ENCODE data around the gene TEX264.
A peak's percentile ranks its signal among the peaks of the same experiment; 100 is the strongest.
"Not testable (repeated sequence)": the region's sequence is repeated elsewhere in the genome, so short reads cannot be mapped to it uniquely, and the experiment has no call there.

TEX264 gene, protein sequence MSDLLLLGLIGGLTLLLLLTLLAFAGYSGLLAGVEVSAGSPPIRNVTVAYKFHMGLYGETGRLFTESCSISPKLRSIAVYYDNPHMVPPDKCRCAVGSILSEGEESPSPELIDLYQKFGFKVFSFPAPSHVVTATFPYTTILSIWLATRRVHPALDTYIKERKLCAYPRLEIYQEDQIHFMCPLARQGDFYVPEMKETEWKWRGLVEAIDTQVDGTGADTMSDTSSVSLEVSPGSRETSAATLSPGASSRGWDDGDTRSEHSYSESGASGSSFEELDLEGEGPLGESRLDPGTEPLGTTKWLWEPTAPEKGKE

DNA sequence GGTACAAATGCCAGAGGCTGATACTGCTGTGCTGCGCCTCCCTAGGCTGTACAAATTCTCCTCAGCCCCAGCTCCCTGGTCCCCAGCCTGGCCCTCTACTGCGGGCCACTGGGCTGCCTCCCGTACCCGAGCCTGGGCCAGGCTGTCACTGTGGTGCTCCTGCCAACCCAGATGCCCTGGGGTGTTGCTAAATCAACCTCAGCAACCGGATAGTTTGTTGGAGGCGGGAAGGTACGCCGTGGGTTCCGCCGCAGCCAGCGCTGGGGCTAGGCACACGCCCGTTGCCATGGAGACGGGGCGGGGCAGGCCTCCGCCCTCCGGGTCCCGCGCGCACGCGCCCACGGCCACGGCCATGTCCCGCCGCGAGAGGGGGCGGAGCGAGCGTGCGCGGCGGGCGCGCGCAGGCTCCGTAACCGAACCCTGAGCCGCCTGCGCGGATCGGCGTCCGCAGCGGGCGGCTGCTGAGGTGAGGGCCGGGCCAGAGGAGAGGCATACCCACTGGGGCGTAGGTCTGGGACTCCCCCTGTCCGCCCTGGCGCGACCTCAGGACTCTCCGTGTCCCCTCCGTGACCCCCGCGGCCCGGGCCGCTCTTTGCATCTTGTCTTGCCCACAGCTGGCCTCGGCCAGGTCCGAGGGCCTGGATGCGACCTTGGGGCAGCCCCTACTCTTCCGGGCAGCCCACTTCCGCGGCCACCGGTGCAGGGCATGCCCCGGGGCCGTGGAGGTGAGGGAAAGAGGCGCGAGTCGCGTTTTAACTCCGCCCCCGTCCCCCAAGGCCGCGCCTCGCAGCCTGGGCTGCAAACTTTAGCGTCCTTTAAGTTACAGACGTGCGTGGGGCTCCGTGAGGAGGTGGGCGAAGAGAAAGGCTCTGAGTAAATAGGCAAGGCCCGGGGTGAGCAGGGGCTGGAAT, at the start of gene TEX264:
Gene TEX264 (plus strand): TSS at position 430 of the 911 bp plus-strand sequence. CDS start 3,053 bp downstream, outside the sequence.
- peak in 54 of 56 donors; percentile 38 to 90 (median 74) for DNase-seq

DNA sequence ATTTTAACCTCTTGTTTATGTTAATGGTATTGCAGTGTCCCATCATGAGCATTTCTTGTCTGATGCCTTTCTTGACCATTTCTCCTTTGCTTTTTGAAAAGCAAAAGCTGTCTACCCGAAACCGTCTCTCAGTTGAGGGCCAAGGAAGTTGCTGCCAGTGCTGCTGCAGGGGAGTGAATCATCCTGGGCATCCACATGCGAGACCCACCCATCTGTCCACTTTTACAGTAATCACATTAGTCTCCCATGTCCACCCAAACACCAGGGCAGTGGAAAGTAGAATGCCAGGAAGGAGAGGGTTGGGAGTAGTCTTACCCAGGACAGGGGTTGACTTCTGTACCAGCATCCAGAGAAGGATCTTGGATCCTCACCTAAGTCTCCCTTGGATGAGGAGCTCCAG, 48.6 kb upstream of the TEX264 start:
- DNase-seq = no peak

DNA sequence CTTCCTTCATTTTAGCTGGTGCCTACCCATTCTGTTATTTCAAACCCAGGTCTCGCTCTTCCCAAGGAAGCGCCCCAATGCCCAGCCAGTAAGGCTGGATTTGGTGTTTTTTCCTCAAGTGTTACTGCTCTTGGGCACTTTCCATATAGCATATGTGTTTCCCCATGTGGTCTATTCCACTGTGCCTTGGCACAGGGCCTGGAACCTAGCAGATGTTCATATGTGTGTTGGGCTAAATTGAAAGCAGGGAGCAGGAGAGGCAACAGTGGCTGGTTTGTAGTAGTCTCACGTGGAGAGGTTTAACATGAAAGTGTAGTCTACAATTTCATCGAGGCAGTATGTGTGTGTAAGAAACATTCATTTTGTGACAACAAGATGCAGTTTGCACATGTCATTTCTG, 48.2 kb upstream of the TEX264 start:
- DNase-seq = peak in 2 of 56 donors; percentile 7 to 10

DNA sequence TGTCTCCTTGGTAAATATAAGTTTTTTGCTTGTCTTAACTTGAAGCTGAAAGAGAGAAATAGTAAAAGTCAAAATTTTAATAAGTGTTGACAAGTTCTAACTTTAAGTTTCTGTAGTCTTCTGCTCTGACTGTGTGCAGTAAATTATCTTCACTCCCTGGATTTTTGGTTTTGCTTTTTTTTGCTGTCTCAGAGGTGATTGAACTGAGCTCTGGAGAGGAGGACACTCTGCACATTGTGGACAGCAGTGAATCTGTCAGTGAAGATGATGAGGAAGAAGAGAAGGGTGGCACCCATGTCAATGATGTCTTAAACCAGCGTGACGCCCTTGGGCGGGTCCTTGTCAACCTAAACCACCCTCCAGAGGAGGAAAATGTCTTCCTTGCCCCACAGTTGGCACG, 40.5 kb upstream of the TEX264 start:
- no peak for DNase-seq

DNA sequence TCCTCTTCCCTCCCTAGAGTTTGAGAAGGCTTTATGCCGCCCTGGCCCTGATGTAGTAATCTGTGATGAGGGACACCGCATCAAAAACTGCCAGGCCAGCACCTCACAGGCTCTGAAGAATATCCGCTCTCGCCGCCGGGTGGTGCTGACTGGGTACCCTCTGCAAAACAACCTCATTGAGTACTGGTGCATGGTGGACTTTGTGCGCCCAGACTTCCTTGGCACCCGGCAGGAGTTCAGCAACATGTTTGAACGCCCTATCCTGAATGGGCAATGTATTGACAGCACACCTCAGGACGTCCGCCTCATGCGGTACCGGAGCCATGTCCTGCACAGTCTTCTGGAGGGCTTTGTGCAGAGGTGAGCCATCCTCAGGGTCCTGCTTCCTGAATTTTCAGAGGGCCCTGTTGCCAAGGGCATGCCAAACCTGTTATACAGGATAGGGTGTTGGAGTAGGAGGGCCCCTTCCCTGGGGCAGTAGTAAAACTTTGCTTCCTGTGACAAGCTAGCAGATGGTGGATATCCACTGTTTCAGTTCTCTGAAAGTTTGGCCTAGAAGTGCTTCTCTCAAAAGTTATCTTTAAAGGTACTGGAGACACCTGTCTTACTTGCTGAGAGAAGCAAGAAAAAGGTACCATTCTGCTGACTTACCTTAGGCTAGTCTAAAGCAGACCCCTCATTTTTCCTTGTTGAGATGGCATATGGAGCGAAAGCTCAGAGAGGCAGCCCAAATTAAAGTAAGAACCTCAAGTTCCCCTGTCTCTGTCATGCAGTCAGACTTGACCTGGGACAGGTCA, 33.7 kb upstream of the TEX264 start:
- DNase-seq = no peak

DNA sequence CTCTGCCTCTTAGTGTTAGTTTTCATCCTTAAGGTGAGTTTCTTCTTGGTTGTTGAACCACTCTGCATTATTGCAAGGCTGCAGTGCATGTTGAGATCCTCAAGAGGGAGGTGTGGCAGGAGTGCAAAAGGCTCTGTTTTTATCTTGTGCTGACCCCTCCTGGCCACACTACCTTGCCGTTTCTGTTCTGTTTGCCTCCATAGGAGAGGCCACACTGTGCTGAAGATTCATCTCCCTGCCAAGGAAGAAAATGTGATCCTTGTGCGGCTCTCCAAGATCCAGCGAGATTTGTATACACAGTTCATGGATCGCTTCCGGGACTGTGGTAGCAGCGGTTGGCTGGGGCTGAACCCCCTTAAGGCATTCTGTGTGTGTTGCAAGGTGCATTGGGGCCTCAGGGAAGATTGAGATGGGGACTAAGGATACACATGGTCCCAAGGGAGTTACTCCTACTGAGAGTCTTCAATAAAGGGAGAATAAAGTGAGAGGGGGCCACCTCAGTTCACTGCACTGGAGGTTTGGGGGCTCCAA, 33.0 kb upstream of the TEX264 start:
- DNase-seq = peak in 1 of 56 donors; percentile 5

DNA sequence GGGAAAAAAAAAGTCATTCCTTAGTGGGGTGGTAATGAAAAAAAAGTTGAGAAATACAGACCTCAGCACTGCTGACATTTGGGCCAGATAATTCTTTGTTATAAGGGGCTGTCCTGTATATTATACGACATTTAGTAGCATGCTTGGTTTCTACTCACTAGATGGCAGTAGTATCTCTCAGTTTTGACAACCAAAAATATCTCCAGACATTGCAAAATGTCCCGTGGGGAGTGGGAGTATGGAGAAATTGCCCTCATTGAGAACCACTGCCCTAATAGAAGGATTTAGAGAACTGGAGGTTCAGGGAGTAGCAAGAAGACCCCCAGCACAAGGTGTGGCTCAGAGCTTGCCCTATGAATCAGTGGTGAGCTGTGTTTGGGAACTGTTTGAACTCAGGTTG, 28.6 kb upstream of the TEX264 start:
- DNase-seq = no peak

DNA sequence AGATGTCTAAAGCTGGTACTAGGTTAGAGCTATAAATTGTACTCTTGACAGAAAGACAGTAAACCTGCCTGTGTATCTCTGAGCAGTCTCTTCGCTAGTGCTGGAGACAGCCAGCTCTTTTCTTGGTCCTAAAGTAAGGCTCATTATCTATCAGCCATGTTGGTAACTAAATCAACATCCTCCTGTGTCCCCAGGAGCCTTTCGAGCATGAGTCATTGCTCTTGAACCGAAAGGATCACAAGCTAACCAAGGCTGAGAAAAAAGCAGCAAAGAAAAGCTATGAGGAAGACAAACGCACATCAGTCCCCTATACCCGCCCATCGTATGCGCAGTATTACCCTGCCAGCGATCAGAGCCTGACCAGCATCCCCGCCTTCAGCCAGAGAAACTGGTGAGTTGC, 25.0 kb upstream of the TEX264 start:
- no peak for DNase-seq

DNA sequence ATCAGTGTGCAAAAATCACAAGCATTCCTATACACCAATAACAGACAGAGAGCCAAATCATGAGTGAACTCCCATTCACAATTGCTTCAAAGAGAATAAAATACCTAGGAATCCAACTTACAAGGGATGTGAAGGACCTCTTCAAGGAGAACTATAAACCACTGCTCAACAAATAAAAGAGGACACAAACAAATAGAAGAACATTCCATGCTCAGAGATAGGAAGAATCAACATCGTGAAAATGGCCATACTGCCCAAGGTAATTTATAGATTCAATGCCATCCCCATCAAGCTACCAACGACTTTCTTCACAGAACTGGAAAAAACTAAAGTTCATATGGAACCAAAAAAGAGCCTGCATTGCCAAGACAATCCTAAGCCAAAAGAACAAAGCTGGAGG, 18.9 kb upstream of the TEX264 start:
- DNase-seq = not testable (repeated sequence)

DNA sequence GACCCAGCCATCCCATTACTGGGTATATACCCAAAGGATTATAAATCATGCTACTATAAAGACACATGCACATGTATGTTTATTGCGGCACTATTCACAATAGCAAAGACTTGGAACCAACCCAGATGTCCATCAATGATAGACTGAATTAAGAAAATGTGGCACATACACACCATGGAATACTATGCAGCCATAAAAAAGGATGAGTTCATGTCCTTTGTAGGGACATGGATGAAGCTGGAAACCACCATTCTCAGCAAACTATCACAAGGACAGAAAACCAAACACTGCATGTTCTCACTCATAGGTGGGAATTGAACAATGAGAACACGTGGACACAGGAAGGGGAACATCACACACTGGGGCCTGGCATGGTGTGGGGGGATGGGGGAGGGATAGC, 17.6 kb upstream of the TEX264 start:
- not testable (repeated sequence) for DNase-seq

DNA sequence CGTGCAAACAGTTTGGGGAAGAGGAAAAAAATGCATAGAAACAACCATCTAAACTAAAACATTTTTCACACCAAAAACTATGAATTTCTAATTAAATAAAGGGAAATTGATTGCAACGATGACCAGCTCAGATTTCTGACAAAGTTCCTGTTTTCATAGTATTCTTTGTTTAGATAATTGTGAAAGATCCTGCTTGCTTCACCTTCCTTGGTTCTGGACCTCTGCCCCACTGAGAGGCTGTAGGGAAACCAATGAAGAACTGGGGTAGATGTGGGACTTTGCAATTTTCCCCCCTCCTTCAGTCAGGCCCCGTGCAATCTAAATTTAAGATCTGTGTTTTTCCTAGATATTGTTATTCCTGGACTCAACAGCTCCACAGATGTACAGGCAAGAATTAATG, 13.8 kb upstream of the TEX264 start:
- no peak for DNase-seq

DNA sequence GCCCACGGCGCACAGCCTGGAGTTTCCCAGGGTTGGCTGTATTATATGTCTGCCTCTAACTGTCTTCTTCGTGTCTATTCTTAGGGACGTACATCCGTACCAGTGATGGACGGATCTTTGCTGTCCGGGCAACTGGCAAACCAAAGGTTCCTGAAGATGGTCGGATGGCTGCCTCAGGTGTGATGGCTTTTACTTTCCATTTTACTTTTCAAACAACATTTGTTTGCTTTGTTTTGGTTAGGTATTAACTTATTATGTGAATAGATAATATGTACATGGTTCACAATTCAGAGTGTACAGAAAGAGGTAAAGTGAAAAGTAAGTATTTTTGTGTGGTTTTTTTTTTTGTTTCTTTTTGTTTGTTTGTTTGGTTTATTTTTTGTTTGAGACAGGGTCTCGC, 11.1 kb upstream of the TEX264 start:
- no peak for DNase-seq

DNA sequence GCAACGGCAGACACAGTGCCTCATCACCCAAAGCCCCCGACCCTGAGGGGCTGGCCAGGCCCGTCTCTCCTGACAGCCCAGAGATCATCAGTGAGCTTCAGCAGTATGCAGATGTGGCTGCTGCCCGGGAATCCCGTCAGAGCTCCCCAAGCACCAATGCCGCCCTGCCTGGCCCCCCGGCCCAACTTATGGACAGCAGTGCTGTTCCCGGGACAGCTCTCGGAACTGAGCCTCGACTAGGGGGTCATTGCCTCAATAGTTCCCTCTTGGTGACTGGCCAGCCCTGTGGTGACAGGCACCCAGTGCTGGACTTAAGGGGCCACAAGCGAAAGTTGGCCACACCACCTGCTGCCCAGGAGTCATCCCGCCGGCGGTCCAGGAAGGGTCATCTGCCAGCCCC, 8.6 kb upstream of the TEX264 start:
- no peak for DNase-seq

DNA sequence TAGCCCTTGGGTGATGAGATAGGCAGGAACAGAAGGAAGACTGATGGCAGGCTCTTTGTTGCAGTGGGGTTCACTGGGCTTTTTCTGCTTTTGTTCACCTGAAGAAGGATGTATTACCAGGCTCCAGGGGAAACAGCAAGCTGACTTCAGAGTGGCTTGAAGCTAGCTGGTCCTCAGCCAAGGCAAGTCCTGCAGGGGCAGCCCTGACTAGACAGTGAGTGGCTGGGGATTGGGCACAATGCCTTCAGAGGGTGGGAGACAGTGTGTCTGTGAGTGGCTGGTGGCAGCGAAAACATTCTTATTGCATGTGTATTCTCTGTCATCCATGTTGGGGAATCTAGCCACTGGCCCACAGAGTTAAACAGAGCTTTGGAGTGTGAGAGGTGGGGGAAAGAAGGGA, 2.3 kb upstream of the TEX264 start:
- DNase-seq = no peak

DNA sequence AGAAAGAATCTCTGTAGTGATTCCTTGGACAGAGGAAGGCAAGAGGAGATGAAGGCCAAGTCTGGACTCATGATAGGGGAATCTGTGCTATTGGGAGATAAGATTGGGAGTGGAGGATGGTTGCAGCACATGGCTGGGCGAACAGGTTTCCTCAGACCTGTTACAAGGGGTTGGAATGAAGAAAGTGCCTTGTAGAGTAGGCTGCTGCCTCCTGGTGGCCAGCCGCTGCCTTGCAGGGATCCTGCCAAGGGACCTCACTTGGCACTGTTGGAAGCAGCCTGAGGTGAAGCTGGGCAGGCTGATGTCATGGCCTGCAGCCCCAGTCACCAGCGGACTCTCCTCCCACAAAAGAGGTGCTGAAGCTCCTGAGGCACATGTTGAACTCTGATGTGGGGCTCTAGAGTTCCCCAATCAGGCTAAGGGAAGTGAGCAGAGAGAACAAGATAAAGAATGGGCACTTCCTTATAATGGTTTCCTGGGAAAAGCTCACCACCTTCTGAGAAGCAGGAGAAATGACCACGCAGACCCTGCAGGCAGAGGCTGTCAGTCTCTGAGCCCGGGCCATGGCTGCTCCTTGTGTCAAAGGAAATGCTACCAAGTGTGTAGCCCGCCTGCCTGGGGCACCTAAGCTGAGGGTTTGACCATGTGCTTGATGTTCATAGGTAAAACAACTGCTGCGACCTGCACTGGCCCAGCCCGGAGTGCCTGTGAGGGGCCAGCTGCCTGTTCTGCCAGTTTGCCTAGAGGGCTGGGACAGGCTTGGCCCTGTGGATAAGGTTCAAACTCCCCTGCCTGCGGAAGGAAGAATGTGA, 1.6 kb upstream of the TEX264 start:
- DNase-seq = peak in 51 of 56 donors; percentile 8 to 88 (median 55)

DNA sequence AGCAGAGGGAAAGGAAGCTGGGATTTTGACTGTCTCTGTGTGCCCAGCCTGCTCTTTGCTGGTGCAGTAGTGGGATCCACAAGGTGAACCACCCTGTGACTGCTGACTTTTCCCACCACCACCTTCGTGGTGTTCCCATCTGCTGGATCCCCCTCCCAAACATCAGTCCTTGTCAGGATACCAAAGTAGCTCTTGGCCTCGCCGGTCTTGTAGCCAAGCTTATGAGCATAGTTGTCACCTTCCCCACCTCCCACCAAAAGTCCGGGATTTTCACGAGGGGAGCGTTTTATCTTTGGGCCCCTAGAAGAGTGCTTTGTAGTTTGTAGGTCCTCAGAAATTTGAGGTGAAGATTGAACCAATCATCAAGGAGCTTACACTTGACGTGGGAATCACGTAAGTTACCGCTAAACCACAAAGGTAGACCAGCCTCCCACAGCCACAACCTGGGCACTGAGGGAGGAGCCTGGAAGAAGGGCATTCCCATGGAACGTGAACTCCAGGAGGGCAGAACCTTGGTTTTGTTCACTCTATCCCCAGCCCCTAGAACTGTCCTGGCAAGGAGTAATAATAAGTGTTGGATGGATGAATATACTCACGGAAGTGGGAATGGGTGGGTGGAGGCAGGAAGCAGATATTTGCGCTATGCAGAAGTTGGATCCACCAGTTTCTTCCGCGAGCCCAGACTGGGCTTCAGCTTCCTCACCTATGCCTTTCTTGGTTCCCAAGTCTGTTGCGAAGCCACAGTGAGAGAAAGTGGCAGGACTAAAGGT, 814 bp upstream of the TEX264 start:
- DNase-seq = peak in 1 of 56 donors; percentile 50

DNA sequence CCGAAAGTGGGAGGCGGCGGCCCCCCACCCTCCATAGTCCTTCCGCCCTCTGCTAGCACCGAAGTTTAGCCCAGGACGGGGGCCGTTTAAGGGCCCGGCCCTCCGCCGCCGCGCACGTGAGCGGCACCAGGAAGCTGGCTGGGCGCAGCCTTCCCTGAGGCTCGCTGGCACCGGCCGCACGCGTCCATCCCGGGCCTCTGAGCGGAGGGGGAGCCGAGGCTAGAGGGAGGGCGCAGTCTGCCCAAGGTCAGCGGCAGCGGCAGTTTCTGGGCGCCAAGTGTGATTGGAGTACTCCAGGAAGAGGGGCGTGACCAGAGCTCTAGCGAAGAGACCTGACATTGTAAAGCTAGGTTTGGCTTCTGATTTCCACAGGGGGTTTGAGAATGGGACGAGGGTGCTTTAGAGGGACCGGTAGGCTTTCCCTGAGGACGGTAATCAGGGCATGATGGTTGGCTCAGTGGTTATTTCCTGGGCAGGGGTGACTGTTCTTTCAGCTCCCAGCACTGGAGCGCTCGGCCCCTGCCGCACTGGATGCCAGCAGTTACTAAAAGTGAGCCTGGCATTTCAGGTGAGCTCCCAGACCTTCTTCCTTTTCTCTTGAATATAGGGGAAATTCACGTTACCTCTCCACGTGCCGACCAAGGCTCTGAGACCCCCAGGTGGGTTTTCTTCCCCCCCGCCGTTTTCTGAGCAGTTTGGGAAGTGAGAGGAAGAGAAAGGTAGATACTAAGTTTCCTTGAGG, 853 bp downstream of the TEX264 start:
- DNase-seq = peak in 29 of 56 donors; percentile 6 to 51 (median 26)

DNA sequence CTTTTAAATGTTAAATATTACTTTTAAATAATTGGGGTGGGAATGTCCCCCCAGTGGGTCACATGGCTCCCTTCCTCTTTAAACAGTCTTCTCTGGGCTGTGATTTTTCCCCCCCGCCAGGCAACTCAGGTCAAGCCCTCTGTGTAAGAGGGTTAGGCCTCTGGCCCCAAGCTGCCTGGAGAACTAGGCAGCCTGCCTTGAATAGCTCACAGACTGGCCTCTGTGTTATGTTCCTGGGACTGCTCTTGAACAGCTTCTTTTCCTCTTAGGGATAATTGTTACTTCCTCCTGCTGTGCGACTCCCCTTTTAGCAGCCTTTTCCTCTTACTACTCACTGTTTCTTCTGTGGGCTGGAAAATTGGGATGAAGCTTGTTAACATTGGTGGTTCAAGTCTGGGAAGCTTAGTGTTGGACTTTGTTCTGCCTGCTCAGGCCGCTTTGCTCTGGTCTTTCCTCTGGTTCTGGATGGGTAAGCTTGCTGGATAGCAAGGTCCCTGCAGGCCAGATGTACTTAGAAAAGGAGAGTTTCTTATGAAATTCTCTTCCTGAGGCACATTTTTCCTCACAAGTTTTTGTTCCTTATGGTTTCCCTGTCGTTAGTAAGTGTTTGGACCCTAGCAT, 2.2 kb downstream of the TEX264 start:
- DNase-seq = no peak
